SH-SY5Y (cell line): ENCODE measurements around the gene SRP19.

ENCODE experiments used
- GATA2 ChIP-seq: IDR thresholded peaks from 2 replicates; pipeline ENCODE4 v1.6.1; 2011; ENCODE audit warnings: mild to moderate bottlenecking, low read depth, low read length
- GATA3 ChIP-seq: IDR thresholded peaks from 2 replicates; pipeline ENCODE4 v1.6.1; 2011; ENCODE audit warnings: low read depth, mild to moderate bottlenecking, low read length, moderate library complexity

DNA sequence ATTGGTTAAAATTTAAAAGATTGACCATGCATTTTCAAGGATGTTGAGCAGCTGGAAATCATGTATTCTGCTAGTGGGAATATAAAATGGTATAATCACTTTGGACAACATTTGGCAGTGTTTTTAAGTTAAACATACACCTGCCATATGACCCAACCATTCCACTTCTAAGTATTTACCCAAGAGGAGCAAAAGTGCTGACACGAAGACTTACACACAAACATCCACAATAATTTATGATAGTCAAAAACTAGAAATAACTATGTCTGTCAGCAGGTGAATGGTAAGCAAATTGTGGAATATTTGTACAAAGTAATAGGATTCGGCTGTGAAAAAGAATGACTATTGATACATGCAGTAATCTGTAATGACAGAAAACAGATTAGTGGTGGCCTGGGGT, 30.7 kb upstream of the SRP19 start:
- TF ChIP-seq GATA2 (no peak), GATA3 (no peak)
